Keratinocyte (primary cell): ENCODE results near the gene TM9SF2. TPM values are rescaled to one million over a fixed set of nuclear protein-coding genes. Genes with fewer than 3 reads are reported as not detected.

Experiments used
- DNase-seq: peaks from one replicate; pipeline ENCODE4 v3.0.0-alpha.2; 2011; ENCODE audit warnings: low read depth, missing footprints, low spot score
- FAIRE-seq: peaks from 2 replicates; lab custom pipeline; 2011; peaks lifted over from hg19 to GRCh38; lab: Jason Lieb, UNC
- H2AFZ ChIP-seq: 2 replicates; pipeline ENCODE4 v1.6.0; 2012; ENCODE audit warnings: low read length, control low read depth, inconsistent platforms; ENCODE audit not compliant: control insufficient read depth
- H3K27ac ChIP-seq: 2 replicates; pipeline ENCODE4 v1.5.1; 2011; ENCODE audit warnings: low read length; ENCODE audit not compliant: control insufficient read depth, insufficient read depth
- H3K27me3 ChIP-seq: 3 replicates; pipeline ENCODE4 v1.6.0; 2011; ENCODE audit warnings: low read length; ENCODE audit not compliant: control insufficient read depth, insufficient read depth; ENCODE audit errors: extremely low read depth
- H3K36me3 ChIP-seq, 2 experiments: 2 replicates in 1 of 2; 3 replicates in 1 of 2; pipeline ENCODE4 v1.5.1; 2011; ENCODE audit warnings: low read length in 2 of 2, mild to moderate bottlenecking in 1 of 2; ENCODE audit not compliant: control insufficient read depth in 2 of 2, insufficient read depth in 2 of 2; ENCODE audit errors: extremely low read depth in 1 of 2
- H3K4me1 ChIP-seq: 3 replicates; pipeline ENCODE4 v1.5.1; 2011; ENCODE audit warnings: low read length; ENCODE audit not compliant: control insufficient read depth, insufficient read depth; ENCODE audit errors: extremely low read depth
- H3K4me2 ChIP-seq: 3 replicates; pipeline ENCODE4 v1.6.0; 2011; ENCODE audit warnings: low read depth, low read length; ENCODE audit not compliant: control insufficient read depth, insufficient read depth; ENCODE audit errors: extremely low read depth
- H3K4me3 ChIP-seq, 3 experiments: fragments of 200-600 bp in 1 of 3; sonication (generic) in 1 of 3; 2 replicates in 2 of 3; 3 replicates in 1 of 3; pipeline ENCODE4 v1.5.1; 2011 to 2016; ENCODE audit warnings: low read length in 3 of 3, mild to moderate bottlenecking in 3 of 3, control low read depth in 2 of 3, inconsistent platforms in 1 of 3, low read depth in 1 of 3, mixed read lengths in 1 of 3, mixed run types in 1 of 3, moderate library complexity in 1 of 3; ENCODE audit not compliant: control insufficient read depth in 2 of 3, insufficient read depth in 2 of 3; ENCODE audit errors: extremely low read depth in 1 of 3
- H3K79me2 ChIP-seq: 2 replicates; pipeline ENCODE4 v1.6.0; 2012; ENCODE audit warnings: low read length; ENCODE audit not compliant: control insufficient read depth, insufficient read depth
- H3K9ac ChIP-seq: 3 replicates; pipeline ENCODE4 v1.6.0; 2011; ENCODE audit warnings: low read length; ENCODE audit not compliant: control insufficient read depth, insufficient read depth; ENCODE audit errors: extremely low read depth
- H3K9me1 ChIP-seq: 3 replicates; pipeline ENCODE4 v1.6.0; 2011; ENCODE audit warnings: low read length; ENCODE audit not compliant: control insufficient read depth, insufficient read depth; ENCODE audit errors: extremely low read depth
- H3K9me3 ChIP-seq: 2 replicates; pipeline ENCODE4 v1.5.1; 2012; ENCODE audit warnings: low read depth, low read length; ENCODE audit not compliant: control insufficient read depth
- H4K20me1 ChIP-seq: 3 replicates; pipeline ENCODE4 v1.6.0; 2011; ENCODE audit warnings: low read length; ENCODE audit not compliant: control insufficient read depth, insufficient read depth; ENCODE audit errors: extremely low read depth
- CTCF ChIP-seq, 3 experiments: IDR thresholded peaks in 1 of 3; conservative IDR thresholded peaks in 1 of 3; optimal IDR thresholded peaks in 1 of 3; 2 replicates in 2 of 3; 3 replicates in 1 of 3; pipeline versions ENCODE3 to v1.5.1; 2011; ENCODE audit warnings: low read length in 3 of 3, mild to moderate bottlenecking in 3 of 3, moderate library complexity in 2 of 3, control low read depth in 1 of 3, inconsistent platforms in 1 of 3; ENCODE audit not compliant: insufficient read depth in 2 of 3; ENCODE audit errors: extremely low read depth in 1 of 3
- EZH2 ChIP-seq: IDR thresholded peaks from one replicate; pipeline ENCODE4 v1.6.1; 2012; ENCODE audit warnings: inconsistent platforms, mild to moderate bottlenecking, low read length, moderate library complexity
- dilution Hi-C: fragments of 300-500 bp; cut with MboI; formaldehyde crosslinking; loops from one replicate; pipeline ENCODE4 v1.7.0; 2020; ENCODE audit warnings: low sequenced_read_pairs; ENCODE audit not compliant: extremely low pct_ligation_motif_present
- polyA plus RNA-seq, 5 experiments: library from polyadenylated mRNA; depleted of rRNA in 3 of 5; stranded (reverse) in 3 of 5; stranded (forward) in 1 of 5; unstranded in 1 of 5; fragments of >200 nt; gene quantifications; 1 replicate in 1 of 5; 2 replicates in 3 of 5; 3 replicates in 1 of 5; pipeline versions ENCODE4 v1.2.1 to v1.2.3, GENCODE V29; 2011 to 2012; ENCODE audit warnings: missing spikeins in 2 of 5, low read depth in 1 of 5, low replicate concordance in 1 of 5

TM9SF2 gene
- polyA plus RNA-seq, 1 donor (not counting 4 experiments of a cell fraction or from before 2014, with no cell fraction given), result 134 TPM

- Histone ChIP-seq H3K9me1 (no peaks in the 10 kb centered on the region), H3K4me1 (no peaks in the 10 kb centered on the region), H3K4me2 (no peak overlapping the region), H3K4me3 (no peak overlapping the region), H3K9me3 (no peaks in the 10 kb centered on the region), H3K27me3 (no peaks in the 10 kb centered on the region), H3K79me2 (peaks cover 10% of the 10 kb centered on the region), H3K9ac (no peak overlapping the region), H3K27ac (no peak overlapping the region), H2AFZ (no peak overlapping the region), H4K20me1 (peaks cover 3% of the 10 kb centered on the region), H3K36me3 (peaks cover 9 to 10% of the 10 kb centered on the region in 2 experiments)
- no peak for DNase-seq
- dilution Hi-C loops, result no loop called here
- no peak for FAIRE-seq
- TF ChIP-seq EZH2 (no peak), CTCF (optimal IDR thresholded peaks at IDR 0.05 in 1 of 3, IDR thresholded peaks at IDR 0.05 in 1 of 3, conservative IDR thresholded peaks at IDR 0.05 in 1 of 3; ENCODE audit: extremely low read depth in 1 of 3, insufficient read depth in 2 of 3, low read length in 3 of 3) (no peak)
Measured at GRCh38 chr13:99525967-99526366, 24.7 kb downstream of the TM9SF2 start.

- Histone ChIP-seq H3K4me1 (no peaks in the 10 kb centered on the region), H3K4me2 (no peak overlapping the region), H3K9me3 (no peaks in the 10 kb centered on the region), H3K9ac (no peak overlapping the region), H3K9me1 (no peaks in the 10 kb centered on the region), H3K4me3 (no peak overlapping the region), H2AFZ (no peak overlapping the region), H4K20me1 (peaks cover 3% of the 10 kb centered on the region), H3K79me2 (peaks cover 10% of the 10 kb centered on the region), H3K36me3 (peaks cover 9 to 14% of the 10 kb centered on the region in 2 experiments), H3K27ac (no peak overlapping the region), H3K27me3 (no peaks in the 10 kb centered on the region)
- TF ChIP-seq EZH2 (no peak), CTCF (optimal IDR thresholded peaks at IDR 0.05 in 1 of 3, IDR thresholded peaks at IDR 0.05 in 1 of 3, conservative IDR thresholded peaks at IDR 0.05 in 1 of 3; ENCODE audit: extremely low read depth in 1 of 3, insufficient read depth in 2 of 3, low read length in 3 of 3) (no peak)
- no peak for FAIRE-seq
- no peak for DNase-seq
- dilution Hi-C loops, result no loop called here
Measured at GRCh38 chr13:99526549-99526948, 25.3 kb downstream of the TM9SF2 start.
